H1 (cell line): ENCODE results near the gene PTPRT. TPM values are rescaled to one million over a fixed set of nuclear protein-coding genes. Genes with fewer than 3 reads are reported as not detected.

Source experiments
- CTCF ChIA-PET: fragments of 300-600 bp; sonication (Branson Sonifier 250); formaldehyde crosslinking; loops from one replicate; lab custom pipeline; 2021; ENCODE audit not compliant: partially characterized antibody; lab: Charles Lee
- POLR2A ChIA-PET: fragments of 300-600 bp; sonication (Branson Sonifier 250); formaldehyde crosslinking; loops from one replicate; lab custom pipeline; 2021; ENCODE audit warnings: inconsistent platforms; ENCODE audit not compliant: partially characterized antibody; lab: Charles Lee
- DNase-seq, 2 experiments: peaks; one replicate each; pipeline versions ENCODE4 v3.0.0 to v3.0.0-alpha.2; 2010 to 2022; ENCODE audit warnings: low spot score in 2 of 2, low read depth in 1 of 2, mixed read lengths in 1 of 2
- FAIRE-seq: peaks from 2 replicates; lab custom pipeline; 2011; peaks lifted over from hg19 to GRCh38; lab: Jason Lieb, UNC
- H2AFZ ChIP-seq: 2 replicates; pipeline ENCODE4 v1.8.1; 2012; ENCODE audit warnings: low read length, inconsistent platforms
- H2AK5ac ChIP-seq: 2 replicates; pipeline ENCODE4 v1.6.1; 2013; ENCODE audit warnings: low read depth, low read length
- H2BK120ac ChIP-seq: replicated peaks from 2 replicates; pipeline ENCODE3; 2013; ENCODE audit warnings: low read depth, low read length, inconsistent platforms
- H2BK12ac ChIP-seq: 2 replicates; pipeline ENCODE4 v1.6.1; 2013; ENCODE audit warnings: low read depth, low read length
- H2BK15ac ChIP-seq: 2 replicates; pipeline ENCODE4 v1.6.1; 2013; ENCODE audit warnings: low read length
- H2BK20ac ChIP-seq: 2 replicates; pipeline ENCODE4 v1.6.1; 2013; ENCODE audit warnings: low read length
- H2BK5ac ChIP-seq: 2 replicates; pipeline ENCODE4 v1.6.1; 2013; ENCODE audit warnings: low read depth, low read length
- H3K14ac ChIP-seq: 2 replicates; pipeline ENCODE4 v1.6.1; 2013; ENCODE audit warnings: inconsistent platforms; ENCODE audit not compliant: insufficient read length
- H3K18ac ChIP-seq: 2 replicates; pipeline ENCODE4 v1.6.1; 2013; ENCODE audit warnings: low read length; ENCODE audit errors: extremely low read depth
- H3K23ac ChIP-seq: 2 replicates; pipeline ENCODE4 v1.6.1; 2013; ENCODE audit warnings: inconsistent platforms; ENCODE audit not compliant: insufficient read length
- H3K23me2 ChIP-seq: 2 replicates; pipeline ENCODE4 v1.6.1; 2013; ENCODE audit warnings: low read depth, low read length
- H3K27ac ChIP-seq: 2 replicates; pipeline ENCODE4 v1.6.1; 2011; ENCODE audit warnings: low read depth, low read length, inconsistent platforms
- H3K27me3 ChIP-seq, 4 experiments: replicated peaks in 1 of 4; 1 replicate in 1 of 4; 2 replicates in 3 of 4; pipeline versions ENCODE4 v1.6.1 to v1.8.1; 2011 to 2013; ENCODE audit warnings: low read length in 3 of 4, mild to moderate bottlenecking in 3 of 4, inconsistent platforms in 2 of 4, mixed read lengths in 2 of 4, moderate library complexity in 1 of 4; ENCODE audit not compliant: control insufficient read depth in 3 of 4, insufficient read depth in 3 of 4; ENCODE audit errors: extremely low read depth in 1 of 4
- H3K36me3 ChIP-seq, 4 experiments: 2 replicates each; pipeline versions ENCODE4 v1.6.1 to v1.8.1; 2011 to 2013; ENCODE audit warnings: mild to moderate bottlenecking in 4 of 4, low read length in 3 of 4, moderate library complexity in 2 of 4, control low read depth in 1 of 4, inconsistent platforms in 1 of 4; ENCODE audit not compliant: insufficient read depth in 4 of 4, control insufficient read depth in 2 of 4
- H3K4ac ChIP-seq: replicated peaks from 2 replicates; pipeline ENCODE3; 2013; ENCODE audit warnings: low read length, low read depth, mixed read lengths, inconsistent platforms; ENCODE audit not compliant: insufficient read length
- H3K4me1 ChIP-seq, 4 experiments: replicated peaks in 1 of 4; 1 replicate in 1 of 4; 2 replicates in 3 of 4; pipeline versions ENCODE4 v1.6.1 to v1.8.1; 2011 to 2013; ENCODE audit warnings: low read length in 3 of 4, inconsistent platforms in 2 of 4, mixed read lengths in 1 of 4; ENCODE audit not compliant: insufficient read depth in 4 of 4, control insufficient read depth in 3 of 4
- H3K4me2 ChIP-seq, 2 experiments: 2 replicates each; pipeline versions ENCODE4 v1.6.1 to v1.8.1; 2011 to 2013; ENCODE audit warnings: low read depth in 2 of 2, low read length in 2 of 2, control low read depth in 1 of 2, inconsistent platforms in 1 of 2, mild to moderate bottlenecking in 1 of 2; ENCODE audit not compliant: insufficient read depth in 1 of 2
- H3K4me3 ChIP-seq, 4 experiments: fragments of 200-600, 300-600 bp in 1 of 4; sonication (generic), shearing (Covaris generic), sonication (Bioruptor Twin) in 1 of 4; 2 replicates each; pipeline versions ENCODE4 v1.5.1 to v1.8.1; 2011 to 2016; ENCODE audit warnings: low read length in 4 of 4, low read depth in 3 of 4, control low read depth in 2 of 4, inconsistent platforms in 2 of 4, mild to moderate bottlenecking in 2 of 4, mixed read lengths in 1 of 4, moderate library complexity in 1 of 4; ENCODE audit not compliant: insufficient read depth in 2 of 4; ENCODE audit errors: extremely low read depth in 1 of 4
- H3K56ac ChIP-seq: replicated peaks from 2 replicates; pipeline ENCODE3; 2013; ENCODE audit warnings: low read depth, mild to moderate bottlenecking, mixed read lengths, low read length, inconsistent platforms; ENCODE audit not compliant: insufficient read length
- H3K79me1 ChIP-seq: 2 replicates; pipeline ENCODE4 v1.6.1; 2013; ENCODE audit warnings: low read depth, low read length, control low read depth
- H3K79me2 ChIP-seq, 2 experiments: 2 replicates each; pipeline versions ENCODE4 v1.6.1 to v1.8.1; 2012 to 2013; ENCODE audit warnings: low read length in 2 of 2, mild to moderate bottlenecking in 2 of 2, inconsistent platforms in 1 of 2; ENCODE audit not compliant: insufficient read depth in 2 of 2, control insufficient read depth in 1 of 2
- H3K9ac ChIP-seq, 4 experiments: replicated peaks in 1 of 4; 1 replicate in 1 of 4; 2 replicates in 3 of 4; pipeline versions ENCODE4 v1.6.1 to v1.8.1; 2011 to 2013; ENCODE audit warnings: low read depth in 3 of 4, low read length in 3 of 4, control low read depth in 2 of 4, mild to moderate bottlenecking in 2 of 4, moderate library complexity in 2 of 4, inconsistent platforms in 1 of 4; ENCODE audit errors: extremely low read depth in 1 of 4
- H3K9me3 ChIP-seq, 2 experiments: 2 replicates each; pipeline versions ENCODE4 v1.6.1 to v1.8.1; 2012 to 2013; ENCODE audit warnings: mild to moderate bottlenecking in 2 of 2, moderate library complexity in 2 of 2, control low read depth in 1 of 2, inconsistent platforms in 1 of 2, low read depth in 1 of 2, low read length in 1 of 2, mixed read lengths in 1 of 2; ENCODE audit not compliant: insufficient read depth in 2 of 2
- H4K20me1 ChIP-seq, 2 experiments: replicated peaks in 1 of 2; 2 replicates each; pipeline versions ENCODE3 to v1.8.1; 2011 to 2013; ENCODE audit warnings: inconsistent platforms in 2 of 2, low read length in 2 of 2, mild to moderate bottlenecking in 1 of 2; ENCODE audit not compliant: insufficient read depth in 2 of 2, control insufficient read depth in 1 of 2
- H4K5ac ChIP-seq: 2 replicates; pipeline ENCODE4 v1.6.1; 2013; ENCODE audit warnings: low read length, low read depth, mixed read lengths, inconsistent platforms; ENCODE audit not compliant: insufficient read length
- H4K8ac ChIP-seq: 2 replicates; pipeline ENCODE4 v1.8.0; 2013; ENCODE audit warnings: mild to moderate bottlenecking, moderate library complexity, low read length, inconsistent platforms; ENCODE audit not compliant: insufficient read depth; ENCODE audit errors: extremely low read depth
- H4K91ac ChIP-seq: replicated peaks from 2 replicates; pipeline ENCODE3; 2013; ENCODE audit warnings: low read length, mixed read lengths, inconsistent platforms; ENCODE audit not compliant: insufficient read length
- BCL11A ChIP-seq, 2 experiments: IDR thresholded peaks; one replicate each; pipeline ENCODE4 v1.6.1; 2011; ENCODE audit warnings: low read depth in 2 of 2, low read length in 2 of 2, mild to moderate bottlenecking in 2 of 2
- CBX8 ChIP-seq: fragments of 300-800, 300-1000 bp; sonication (generic); IDR thresholded peaks from 2 replicates; pipeline ENCODE4 v1.7.1; 2016; ENCODE audit warnings: low read depth, low read length, borderline replicate concordance
- CREB1 ChIP-seq: IDR thresholded peaks from 2 replicates; pipeline ENCODE4 v1.6.1; 2012; ENCODE audit warnings: inconsistent platforms
- EP300 ChIP-seq, 2 experiments: IDR thresholded peaks; 1 replicate in 1 of 2; 2 replicates in 1 of 2; pipeline ENCODE4 v1.6.1; 2011 to 2012; ENCODE audit warnings: low read depth in 2 of 2, low read length in 2 of 2, mild to moderate bottlenecking in 2 of 2, borderline replicate concordance in 1 of 2, inconsistent platforms in 1 of 2, moderate library complexity in 1 of 2
- GTF2F1 ChIP-seq: IDR thresholded peaks from 2 replicates; pipeline ENCODE4 v1.6.1; 2012; ENCODE audit warnings: low read depth, low read length, improper control_type of control experiment, borderline replicate concordance
- JUN ChIP-seq: IDR thresholded peaks from 2 replicates; pipeline ENCODE4 v1.6.1; 2011; ENCODE audit warnings: low read depth, mild to moderate bottlenecking, improper control_type of control experiment, low read length
- MAFK ChIP-seq: IDR thresholded peaks from 2 replicates; pipeline ENCODE4 v1.6.1; 2012; ENCODE audit warnings: low read depth, mild to moderate bottlenecking, improper control_type of control experiment, low read length
- PHF8 ChIP-seq: fragments of 200-600 bp; sonication (generic); conservative IDR thresholded peaks from 2 replicates; pipeline ENCODE4 v1.7.1; 2012; ENCODE audit warnings: low read depth, mild to moderate bottlenecking, inconsistent platforms, low read length, moderate library complexity
- POU5F1 ChIP-seq: IDR thresholded peaks from 2 replicates; pipeline ENCODE4 v1.6.1; 2011; ENCODE audit warnings: low read depth, mild to moderate bottlenecking, low read length, moderate library complexity
- RBBP5 ChIP-seq: IDR thresholded peaks from 2 replicates; pipeline ENCODE4 v1.7.1; 2012; ENCODE audit warnings: low read depth, mild to moderate bottlenecking, inconsistent platforms, low read length, moderate library complexity, borderline replicate concordance
- SP1 ChIP-seq: IDR thresholded peaks from 2 replicates; pipeline ENCODE4 v1.6.1; 2011; ENCODE audit warnings: low read depth, low read length
- TBP ChIP-seq: IDR thresholded peaks from 2 replicates; pipeline ENCODE4 v1.6.1; 2011; ENCODE audit warnings: low read depth, low read length, improper control_type of control experiment
- TEAD4 ChIP-seq: IDR thresholded peaks from 2 replicates; pipeline ENCODE4 v1.6.1; 2012; ENCODE audit warnings: low read depth, low read length, inconsistent platforms, mixed read lengths
- YY1 ChIP-seq: IDR thresholded peaks from 2 replicates; pipeline ENCODE4 v1.6.1; 2011; ENCODE audit warnings: low read depth, mild to moderate bottlenecking, low read length
- WGBS, 2 experiments: shearing (Covaris generic) in 1 of 2; methylation state at CpG; one replicate each; pipeline versions ENCODE4 v1.1.6 to v1.1.7; 2013 to 2015; ENCODE audit warnings: low lambda C conversion rate in 2 of 2, mixed read lengths in 2 of 2, inconsistent platforms in 1 of 2, low coverage in 1 of 2, missing lambda C conversion rate in 1 of 2; ENCODE audit not compliant: insufficient replicate concordance in 2 of 2, insufficient coverage in 1 of 2, insufficient read length in 1 of 2; ENCODE audit errors: extremely low coverage in 1 of 2, missing lambda C conversion rate in 1 of 2; 5-methylcytosine and 5-hydroxymethylcytosine counted together
- polyA plus RNA-seq, 7 experiments: library from polyadenylated mRNA; depleted of rRNA in 3 of 7; stranded (reverse) in 5 of 7; unstranded in 2 of 7; fragments of >200 nt in 5 of 7; fragments of 200-250 nt in 2 of 7; gene quantifications; 1 replicate in 5 of 7; 2 replicates in 1 of 7; 4 replicates in 1 of 7; pipeline versions ENCODE4 v1.2.1 to v1.2.3, GENCODE V29; 2011 to 2013; ENCODE audit warnings: missing spikeins in 2 of 7, mixed read lengths in 2 of 7
- total RNA-seq: library from RNA; stranded (reverse); fragmentation: NEBNext Ultra II Directional; extraction: Animal tissue kit (Norgen Biotek cat#: 25700); gene quantifications from 2 replicates; pipeline ENCODE4 v1.2.1, GENCODE V29; 2021

The PTPRT gene
- total and polyA plus RNA-seq, 2 of the 8 experiments (the other 6 are each of a cell fraction or from before 2014, with no cell fraction given): 0.33 to 1.8 TPM

DNA sequence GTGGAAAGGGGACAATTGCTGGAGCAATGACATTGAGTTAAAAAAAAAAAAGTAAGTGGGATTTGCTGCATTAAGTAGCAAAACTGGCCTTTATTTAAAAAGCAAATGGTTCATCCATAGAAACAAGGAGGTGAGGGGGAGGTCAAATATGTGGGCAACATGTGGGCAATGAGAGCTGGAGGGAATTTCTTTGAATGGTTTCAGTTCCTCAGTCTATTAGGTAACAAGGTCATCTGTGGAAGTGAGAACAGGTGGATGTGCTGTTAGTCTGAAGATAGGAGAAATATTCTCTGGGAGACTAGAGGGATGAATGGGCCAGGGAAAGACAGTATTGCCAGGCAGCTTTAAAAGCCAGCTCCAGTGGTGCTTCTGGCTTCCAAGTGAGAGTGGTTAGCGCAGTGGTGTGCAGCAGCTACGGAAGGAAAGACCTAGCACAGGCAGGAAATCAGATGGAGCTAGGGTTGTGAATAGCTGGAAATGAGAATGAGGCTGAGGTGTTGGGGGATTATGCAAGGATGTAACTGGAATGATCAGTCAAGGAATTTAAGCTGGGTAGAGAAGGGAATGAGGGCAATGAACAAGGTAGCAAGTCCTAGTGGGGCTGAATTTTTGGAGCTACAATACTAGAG is 727.6 kb downstream of the PTPRT start:
- no peak overlapping the region for H4K5ac ChIP-seq
- no peak overlapping the region for H2BK15ac ChIP-seq
- H2BK120ac ChIP-seq: no peak overlapping the region
- H2AK5ac ChIP-seq: no peak overlapping the region
- no peaks in the 10 kb centered on the region for H3K79me2 ChIP-seq
- ChIA-PET CTCF (interaction anchor here (0.6 to 2.5 kb wide), 4 partner anchors 13 to 744 kb away, joined by 3 to 13 read pairs (median 4); no protein-coding TSS in a partner anchor), POLR2A (no interaction called here)
- H4K91ac ChIP-seq: no peak overlapping the region
- H3K36me3 ChIP-seq: no peaks in the 10 kb centered on the region
- FAIRE-seq (no peak), DNase-seq (no peak)
- no peak overlapping the region for H2BK20ac ChIP-seq
- H3K56ac ChIP-seq: no peak overlapping the region
- no peak overlapping the region for H3K4me2 ChIP-seq
- no peak overlapping the region for H3K4me3 ChIP-seq
- peak overlapping the region in 1 of 4 experiments; percentile 34; a peak in 1 of 7 replicates for H3K9ac ChIP-seq
- 91% methylated on average over 2 of the region's 2 CpGs; no CpG with 5 or more reads in 1 of the 2 experiments for WGBS, 2 experiments
- no peak overlapping the region for H2BK5ac ChIP-seq
- no peak overlapping the region for H3K18ac ChIP-seq
- H3K4ac ChIP-seq: no peak overlapping the region
- H3K27ac ChIP-seq: no peak overlapping the region
- no peaks in the 10 kb centered on the region for H3K9me3 ChIP-seq
- no peak overlapping the region for H4K8ac ChIP-seq
- H3K4me1 ChIP-seq: peaks cover 0 to 8% (median 3%) of the 10 kb centered on the region in 4 experiments; a peak in 2 of 7 replicates
- no peaks in the 10 kb centered on the region for H3K79me1 ChIP-seq
- no peak overlapping the region for H2BK12ac ChIP-seq
- no peak overlapping the region for H3K23ac ChIP-seq
- H3K14ac ChIP-seq: no peak overlapping the region
- no peaks in the 10 kb centered on the region; the same call in 1 of the 2 replicates for H3K23me2 ChIP-seq
- no peaks in the 10 kb centered on the region for H4K20me1 ChIP-seq
- H2AFZ ChIP-seq: peak overlapping the region; percentile 49; the same call in 1 of the 2 replicates
- H3K27me3 ChIP-seq: no peaks in the 10 kb centered on the region
- no peak for TF ChIP-seq BCL11A (IDR thresholded peaks at IDR 0.05; ENCODE audit: low read depth in 2 of 2, low read length in 2 of 2)
- TF ChIP-seq POU5F1: no peak
- TF ChIP-seq YY1: no peak
- no peak for TF ChIP-seq RBBP5
- TF ChIP-seq GTF2F1: no peak
- no peak for TF ChIP-seq EP300 (IDR thresholded peaks at IDR 0.05; ENCODE audit: borderline replicate concordance in 1 of 2, low read depth in 2 of 2, low read length in 2 of 2)
- TF ChIP-seq CBX8: no peak
- no peak for TF ChIP-seq TEAD4
- TF ChIP-seq JUN: no peak
- TF ChIP-seq MAFK: no peak
- TF ChIP-seq CREB1: no peak
- TF ChIP-seq TBP: no peak
- TF ChIP-seq SP1: no peak
- no peak for TF ChIP-seq PHF8
